ENCODE measurements around the gene DUSP21. TPM values are rescaled to one million over a fixed set of nuclear protein-coding genes. Genes with fewer than 3 reads are reported as not detected.

Gene DUSP21
- not detected in 2 replicates for polyA plus RNA-seq (2011; rRNA removed)
- not detected in 2 replicates for polyA plus RNA-seq (2012; cell fraction: cytosol; rRNA removed)
- not detected in 2 replicates for polyA plus RNA-seq (2012; cell fraction: nucleus; rRNA removed)
- not detected in 3 replicates for polyA plus RNA-seq (2017; fragmentation: RNase III; extraction: RNeasy Plus Mini Kit Qiagen cat#74134 plus additional on column Dnase treatment)
- not detected in 2 replicates for polyA minus RNA-seq (2011; rRNA and poly(A)+ RNA removed)

DNA sequence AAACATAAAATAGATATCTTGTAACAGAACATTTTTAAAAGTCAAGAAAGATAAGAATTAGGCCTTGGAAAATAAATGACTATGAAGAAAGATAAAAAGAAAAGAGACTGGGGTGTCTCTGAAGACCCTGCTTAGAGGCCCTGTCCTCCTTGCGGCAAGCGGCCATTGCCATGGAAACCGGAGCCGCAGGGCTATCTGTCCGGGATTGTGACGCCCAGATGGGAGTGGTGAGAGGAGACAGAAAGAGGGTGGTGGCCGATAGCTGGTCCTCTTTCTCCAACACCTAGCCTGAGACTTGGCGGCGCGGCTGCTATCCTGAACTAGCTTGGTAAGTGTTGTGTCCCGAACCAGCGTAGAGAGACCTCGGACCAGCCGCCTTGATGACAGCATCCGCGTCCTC is at the start of gene DUSP21:
DUSP21 (plus strand) TSS at position 269 of the 400 bp plus-strand sequence; CDS start at position 381, 112 bp downstream.
- no peak within 1 kb of the TSS for H3K4me3 ChIP-seq
- TF ChIP-seq HOXA7 (CRISPR knock-in tag; IDR thresholded peaks at IDR 0.05) (no peak), TFCP2L1 (CRISPR knock-in tag; IDR thresholded peaks at IDR 0.05) (no peak), ZNF302 (CRISPR knock-in tag; IDR thresholded peaks at IDR 0.05) (no peak), POLR2AphosphoS2 (conservative IDR thresholded peaks at IDR 0.05; ENCODE audit: low read length) (no peak), JUNB (IDR thresholded peaks at IDR 0.05) (no peak), FOXS1 (CRISPR knock-in tag; IDR thresholded peaks at IDR 0.05) (no peak), HEYL (CRISPR knock-in tag; IDR thresholded peaks at IDR 0.05) (no peak), TP53 (CRISPR knock-in tag; IDR thresholded peaks at IDR 0.05) (no peak), MYC (IDR thresholded peaks at IDR 0.05; ENCODE audit: borderline replicate concordance, low read length) (no peak), CHD2 (IDR thresholded peaks at IDR 0.05; ENCODE audit: low read length, partially characterized antibody) (no peak), JUN (IDR thresholded peaks at IDR 0.05) (no peak)
- TF ChIP-seq, protein P1, sequence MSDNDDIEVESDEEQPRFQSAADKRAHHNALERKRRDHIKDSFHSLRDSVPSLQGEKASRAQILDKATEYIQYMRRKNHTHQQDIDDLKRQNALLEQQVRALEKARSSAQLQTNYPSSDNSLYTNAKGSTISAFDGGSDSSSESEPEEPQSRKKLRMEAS (IDR thresholded peaks at IDR 0.05): no peak
- POLR2A ChIA-PET: no interaction called here
- peak within 1 kb of the TSS; percentile 19; the same call in 1 of the 3 replicates for H3K4me2 ChIP-seq
- H3K4me1 ChIP-seq: no peaks in the 10 kb centered on the region
- H3K9me3 ChIP-seq: no peaks in the 10 kb centered on the region
- DNase-seq (ENCODE audit: low read depth in 1 of 2, low spot score in 1 of 2) (no peak), FAIRE-seq (no peak), ATAC-seq (no peak)
- CTCF ChIA-PET: interaction anchor here (0.5 kb wide), 1 partner anchor 892 kb away, joined by 3 read pairs; no protein-coding TSS in a partner anchor
- no peak within 1 kb of the TSS for H3K27ac ChIP-seq
- WGBS (ENCODE audit: missing lambda C conversion rate): 97% methylated on average over 14 of the region's 16 CpGs

GRCh38 chrX:44795945-44796450 is 47.8 kb upstream of the DUSP21 start:
- no peak for ATAC-seq
- TF ChIP-seq CEBPB (IDR thresholded peaks at IDR 0.05): peak in 1 of 2 experiments; percentile 31; a peak in 1 of 4 replicates
- TF ChIP-seq, protein P2, sequence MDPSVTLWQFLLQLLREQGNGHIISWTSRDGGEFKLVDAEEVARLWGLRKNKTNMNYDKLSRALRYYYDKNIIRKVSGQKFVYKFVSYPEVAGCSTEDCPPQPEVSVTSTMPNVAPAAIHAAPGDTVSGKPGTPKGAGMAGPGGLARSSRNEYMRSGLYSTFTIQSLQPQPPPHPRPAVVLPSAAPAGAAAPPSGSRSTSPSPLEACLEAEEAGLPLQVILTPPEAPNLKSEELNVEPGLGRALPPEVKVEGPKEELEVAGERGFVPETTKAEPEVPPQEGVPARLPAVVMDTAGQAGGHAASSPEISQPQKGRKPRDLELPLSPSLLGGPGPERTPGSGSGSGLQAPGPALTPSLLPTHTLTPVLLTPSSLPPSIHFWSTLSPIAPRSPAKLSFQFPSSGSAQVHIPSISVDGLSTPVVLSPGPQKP (IDR thresholded peaks at IDR 0.05; ENCODE audit: low read depth, low read length): no peak
- TF ChIP-seq ATOH8 (CRISPR knock-in tag; IDR thresholded peaks at IDR 0.05; ENCODE audit: low read depth): no peak
- TF ChIP-seq, protein P3, sequence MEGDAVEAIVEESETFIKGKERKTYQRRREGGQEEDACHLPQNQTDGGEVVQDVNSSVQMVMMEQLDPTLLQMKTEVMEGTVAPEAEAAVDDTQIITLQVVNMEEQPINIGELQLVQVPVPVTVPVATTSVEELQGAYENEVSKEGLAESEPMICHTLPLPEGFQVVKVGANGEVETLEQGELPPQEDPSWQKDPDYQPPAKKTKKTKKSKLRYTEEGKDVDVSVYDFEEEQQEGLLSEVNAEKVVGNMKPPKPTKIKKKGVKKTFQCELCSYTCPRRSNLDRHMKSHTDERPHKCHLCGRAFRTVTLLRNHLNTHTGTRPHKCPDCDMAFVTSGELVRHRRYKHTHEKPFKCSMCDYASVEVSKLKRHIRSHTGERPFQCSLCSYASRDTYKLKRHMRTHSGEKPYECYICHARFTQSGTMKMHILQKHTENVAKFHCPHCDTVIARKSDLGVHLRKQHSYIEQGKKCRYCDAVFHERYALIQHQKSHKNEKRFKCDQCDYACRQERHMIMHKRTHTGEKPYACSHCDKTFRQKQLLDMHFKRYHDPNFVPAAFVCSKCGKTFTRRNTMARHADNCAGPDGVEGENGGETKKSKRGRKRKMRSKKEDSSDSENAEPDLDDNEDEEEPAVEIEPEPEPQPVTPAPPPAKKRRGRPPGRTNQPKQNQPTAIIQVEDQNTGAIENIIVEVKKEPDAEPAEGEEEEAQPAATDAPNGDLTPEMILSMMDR (IDR thresholded peaks at IDR 0.05): no peak
- TF ChIP-seq CBX2 (IDR thresholded peaks at IDR 0.05; ENCODE audit: borderline replicate concordance, low read depth): no peak
- no peak for TF ChIP-seq E2F6 (IDR thresholded peaks at IDR 0.05; ENCODE audit: borderline replicate concordance, low read depth)
- no peak for TF ChIP-seq FOXS1 (CRISPR knock-in tag; IDR thresholded peaks at IDR 0.05)
- POLR2A ChIA-PET: no interaction called here
- CTCF ChIA-PET: no interaction called here
- no peaks in the 10 kb centered on the region for H3K4me1 ChIP-seq
- H3K4me3 ChIP-seq: no peak overlapping the region
- H3K9me3 ChIP-seq: no peaks in the 10 kb centered on the region
- no peak overlapping the region for H3K27ac ChIP-seq
- no peak for DNase-seq (ENCODE audit: low read depth in 1 of 2, low spot score in 1 of 2)
- FAIRE-seq: no peak
- no peak overlapping the region for H3K4me2 ChIP-seq
- 40% methylated on average over 3 of the region's 3 CpGs for WGBS (ENCODE audit: missing lambda C conversion rate)

DNA sequence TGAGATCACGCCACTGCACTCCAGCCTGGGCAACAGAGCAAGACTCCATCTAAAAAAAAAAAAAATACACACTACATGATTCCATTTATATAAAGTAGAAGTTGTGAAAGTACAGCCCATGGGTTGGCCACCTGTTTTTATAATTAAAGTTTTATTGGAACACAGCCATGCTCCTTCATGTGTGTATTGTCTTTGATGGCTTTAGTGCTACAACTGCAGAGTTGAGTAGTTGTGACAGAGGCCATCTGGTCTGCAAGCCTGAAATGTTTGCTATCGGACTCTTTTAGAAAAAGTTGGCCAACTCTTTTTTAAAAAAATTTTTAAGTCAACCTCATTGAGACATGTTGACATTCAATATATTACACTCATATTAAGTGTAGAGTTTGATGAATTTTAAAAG is 41.2 kb upstream of the DUSP21 start:
- ChIA-PET POLR2A (no interaction called here), CTCF (no interaction called here)
- Histone ChIP-seq H3K9me3 (no peaks in the 10 kb centered on the region), H3K4me2 (no peak overlapping the region), H3K4me3 (no peak overlapping the region), H3K27ac (no peak overlapping the region), H3K4me1 (no peaks in the 10 kb centered on the region)
- FAIRE-seq (no peak), DNase-seq (ENCODE audit: low read depth in 1 of 2, low spot score in 1 of 2) (no peak), ATAC-seq (no peak)
- no peak for TF ChIP-seq GATA3 (IDR thresholded peaks at IDR 0.05; ENCODE audit: borderline replicate concordance)
- TF ChIP-seq NFE2L2 (conservative IDR thresholded peaks at IDR 0.05; ENCODE audit: low read length): no peak
- TF ChIP-seq, protein P4, sequence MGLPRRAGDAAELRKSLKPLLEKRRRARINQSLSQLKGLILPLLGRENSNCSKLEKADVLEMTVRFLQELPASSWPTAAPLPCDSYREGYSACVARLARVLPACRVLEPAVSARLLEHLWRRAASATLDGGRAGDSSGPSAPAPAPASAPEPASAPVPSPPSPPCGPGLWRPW (IDR thresholded peaks at IDR 0.05): no peak
- no peak for TF ChIP-seq USF2 (IDR thresholded peaks at IDR 0.05)
- TF ChIP-seq ZNF302 (CRISPR knock-in tag; IDR thresholded peaks at IDR 0.05): no peak
- TF ChIP-seq BHLHE40 (IDR thresholded peaks at IDR 0.05; ENCODE audit: low read depth, low read length): no peak
- TF ChIP-seq HDAC2 (IDR thresholded peaks at IDR 0.05): no peak
- TF ChIP-seq ESRRA (IDR thresholded peaks at IDR 0.05; ENCODE audit: borderline replicate concordance, low read length): no peak
- TF ChIP-seq NR3C1 (IDR thresholded peaks at IDR 0.05): no peak
- TF ChIP-seq HOXA7 (CRISPR knock-in tag; IDR thresholded peaks at IDR 0.05): no peak
- no peak for TF ChIP-seq ZSCAN20 (CRISPR knock-in tag; IDR thresholded peaks at IDR 0.05)
- TF ChIP-seq CEBPB (IDR thresholded peaks at IDR 0.05): no peak
- no peak for TF ChIP-seq FOSL2 (IDR thresholded peaks at IDR 0.05)
- TF ChIP-seq FOSL2 (CRISPR knock-in tag; IDR thresholded peaks at IDR 0.05): no peak
- no peak for TF ChIP-seq FOXS1 (CRISPR knock-in tag; IDR thresholded peaks at IDR 0.05)
- no peak for TF ChIP-seq KDM1A (IDR thresholded peaks at IDR 0.05; ENCODE audit: low read depth)
- WGBS (ENCODE audit: missing lambda C conversion rate): 89% methylated on average over 2 of the region's 2 CpGs
